Measurements from ENCODE around the gene SLC6A18.

GRCh38 chr5:1265461-1266455, 40.6 kb downstream of the SLC6A18 start:
- TF ChIP-seq POLR2AphosphoS5 (IDR thresholded peaks at IDR 0.05; ENCODE audit: low read depth, low read length), result no peak
- TF ChIP-seq POLR2A (IDR thresholded peaks at IDR 0.05; ENCODE audit: low read depth, low read length), result no peak

Data from GM12892 (cell line).